ENCODE results near the gene DDB1. TPM values are rescaled to one million over a fixed set of nuclear protein-coding genes. Genes with fewer than 3 reads are reported as not detected.

Gene DDB1
- total and polyA plus RNA-seq, 2 of the 13 experiments (the other 11 are each of a cell fraction or from before 2014, with no cell fraction given): 217 to 266 TPM

DNA sequence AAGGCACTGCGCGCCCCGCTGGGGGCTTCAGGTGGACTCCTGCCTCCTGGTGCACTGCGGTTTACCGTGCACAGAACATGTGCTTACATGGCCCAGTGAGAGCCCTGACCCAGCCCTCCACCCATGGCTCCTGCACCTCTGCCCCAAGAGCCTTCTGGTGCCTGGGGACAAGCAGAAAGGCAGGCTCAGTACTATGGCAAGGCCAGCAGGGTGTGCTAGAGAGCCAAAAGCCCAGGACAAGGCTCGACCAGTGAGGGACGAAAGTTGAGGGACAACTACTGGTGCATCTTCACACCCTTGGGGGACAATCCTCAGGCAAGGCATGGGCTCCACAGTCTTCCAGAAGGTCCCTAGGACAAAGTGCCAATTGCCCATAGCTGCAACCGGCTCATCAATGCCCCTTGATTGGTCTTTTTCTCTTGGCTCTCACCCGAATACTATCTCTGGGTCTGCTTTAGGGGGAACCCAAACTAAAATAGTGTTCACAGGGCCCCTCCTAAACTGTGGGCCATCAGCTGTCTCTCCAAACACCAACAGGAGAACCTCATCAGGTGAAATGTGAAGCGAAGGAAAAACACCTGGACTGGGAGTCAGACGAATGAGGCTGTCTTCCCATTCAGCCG is 78.4 kb downstream of the DDB1 start (continued):
- TF ChIP-seq SOX6 (IDR thresholded peaks at IDR 0.05): no peak
- TF ChIP-seq SOX6 (CRISPR knock-in tag; IDR thresholded peaks at IDR 0.05): peak; percentile 16; the same call in 1 of the 2 replicates
- TF ChIP-seq ZNF431 (CRISPR knock-in tag; IDR thresholded peaks at IDR 0.05; ENCODE audit: borderline replicate concordance, low read depth): no peak
- no peak for TF ChIP-seq GFI1 (CRISPR knock-in tag; IDR thresholded peaks at IDR 0.05; ENCODE audit: borderline replicate concordance)
- TF ChIP-seq NR3C1 (CRISPR knock-in tag; IDR thresholded peaks at IDR 0.05): no peak
- TF ChIP-seq CSRNP1 (CRISPR knock-in tag; IDR thresholded peaks at IDR 0.05): no peak
- no peak for TF ChIP-seq RERE (CRISPR knock-in tag; IDR thresholded peaks at IDR 0.05; ENCODE audit: low read depth)
- TF ChIP-seq ZFP62 (CRISPR knock-in tag; IDR thresholded peaks at IDR 0.05): no peak
- TF ChIP-seq HNRNPK (IDR thresholded peaks at IDR 0.05; ENCODE audit: low read depth, low read length, poor library complexity, severe bottlenecking): no peak
- no peak for TF ChIP-seq GATAD2A (CRISPR knock-in tag; IDR thresholded peaks at IDR 0.05)
- TF ChIP-seq HES4 (CRISPR knock-in tag; IDR thresholded peaks at IDR 0.05; ENCODE audit: borderline replicate concordance): no peak
- TF ChIP-seq, protein P1, sequence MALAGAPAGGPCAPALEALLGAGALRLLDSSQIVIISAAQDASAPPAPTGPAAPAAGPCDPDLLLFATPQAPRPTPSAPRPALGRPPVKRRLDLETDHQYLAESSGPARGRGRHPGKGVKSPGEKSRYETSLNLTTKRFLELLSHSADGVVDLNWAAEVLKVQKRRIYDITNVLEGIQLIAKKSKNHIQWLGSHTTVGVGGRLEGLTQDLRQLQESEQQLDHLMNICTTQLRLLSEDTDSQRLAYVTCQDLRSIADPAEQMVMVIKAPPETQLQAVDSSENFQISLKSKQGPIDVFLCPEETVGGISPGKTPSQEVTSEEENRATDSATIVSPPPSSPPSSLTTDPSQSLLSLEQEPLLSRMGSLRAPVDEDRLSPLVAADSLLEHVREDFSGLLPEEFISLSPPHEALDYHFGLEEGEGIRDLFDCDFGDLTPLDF (CRISPR knock-in tag; IDR thresholded peaks at IDR 0.05): no peak
- TF ChIP-seq ZNF557 (CRISPR knock-in tag; IDR thresholded peaks at IDR 0.05): no peak
- TF ChIP-seq, protein P2, sequence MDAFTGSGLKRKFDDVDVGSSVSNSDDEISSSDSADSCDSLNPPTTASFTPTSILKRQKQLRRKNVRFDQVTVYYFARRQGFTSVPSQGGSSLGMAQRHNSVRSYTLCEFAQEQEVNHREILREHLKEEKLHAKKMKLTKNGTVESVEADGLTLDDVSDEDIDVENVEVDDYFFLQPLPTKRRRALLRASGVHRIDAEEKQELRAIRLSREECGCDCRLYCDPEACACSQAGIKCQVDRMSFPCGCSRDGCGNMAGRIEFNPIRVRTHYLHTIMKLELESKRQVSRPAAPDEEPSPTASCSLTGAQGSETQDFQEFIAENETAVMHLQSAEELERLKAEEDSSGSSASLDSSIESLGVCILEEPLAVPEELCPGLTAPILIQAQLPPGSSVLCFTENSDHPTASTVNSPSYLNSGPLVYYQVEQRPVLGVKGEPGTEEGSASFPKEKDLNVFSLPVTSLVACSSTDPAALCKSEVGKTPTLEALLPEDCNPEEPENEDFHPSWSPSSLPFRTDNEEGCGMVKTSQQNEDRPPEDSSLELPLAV (CRISPR knock-in tag; conservative IDR thresholded peaks at IDR 0.05; ENCODE audit: low read depth): no peak
- TF ChIP-seq SAP130 (CRISPR knock-in tag; IDR thresholded peaks at IDR 0.05; ENCODE audit: low read depth): no peak
- TF ChIP-seq MBD4 (IDR thresholded peaks at IDR 0.05; ENCODE audit: borderline replicate concordance, low read length): no peak
- TF ChIP-seq ZNF775 (CRISPR knock-in tag; IDR thresholded peaks at IDR 0.05; ENCODE audit: borderline replicate concordance): no peak
- TF ChIP-seq ZNF746 (CRISPR knock-in tag; IDR thresholded peaks at IDR 0.05): no peak
